SK-N-MC (cell line): Measurements from ENCODE around the gene TMEM232.
A peak's percentile ranks its signal among the peaks of the same experiment; 100 is the strongest.

Source experiments
- DNase-seq: peaks from one replicate; pipeline ENCODE4 v3.0.0-alpha.2; 2011; ENCODE audit warnings: low read depth, low spot score
- H3K27ac ChIP-seq: fragments of 200-600 bp; sonication (generic); 2 replicates; pipeline ENCODE4 v1.5.1; 2016; ENCODE audit warnings: mixed run types
- H3K36me3 ChIP-seq: fragments of 200-600 bp; sonication (generic); 2 replicates; pipeline ENCODE4 v1.6.1; 2017; ENCODE audit warnings: antibody characterized with exemption, low read length, mixed read lengths; ENCODE audit not compliant: insufficient read depth
- H3K4me3 ChIP-seq: fragments of 200-600 bp; sonication (generic); 2 replicates; pipeline ENCODE4 v1.5.1; 2016
- H3K9ac ChIP-seq: fragments of 200-600 bp; sonication (generic); 2 replicates; pipeline ENCODE4 v1.8.0; 2017; ENCODE audit warnings: mixed run types, mixed read lengths; ENCODE audit not compliant: insufficient read length
- H3K9me3 ChIP-seq: fragments of 200-600 bp; sonication (generic); 2 replicates; pipeline ENCODE4 v1.6.1; 2017; ENCODE audit warnings: low read depth, mild to moderate bottlenecking, antibody characterized with exemption, low read length, moderate library complexity, mixed read lengths
- EZH2 ChIP-seq: fragments of 200-600 bp; sonication (generic); IDR thresholded peaks from one replicate; pipeline ENCODE4 v1.6.1; 2017; ENCODE audit warnings: antibody characterized with exemption
- FOXP2 ChIP-seq: optimal IDR thresholded peaks from 2 replicates; pipeline ENCODE3; 2011; ENCODE audit warnings: mild to moderate bottlenecking, moderate library complexity; ENCODE audit not compliant: insufficient read depth; ENCODE audit errors: extremely low read length, control extremely low read depth
- POLR2AphosphoS5 ChIP-seq: IDR thresholded peaks from 2 replicates; pipeline ENCODE4 v1.6.1; 2012; ENCODE audit warnings: mild to moderate bottlenecking, low read depth, low read length, borderline replicate concordance

Gene TMEM232

DNA sequence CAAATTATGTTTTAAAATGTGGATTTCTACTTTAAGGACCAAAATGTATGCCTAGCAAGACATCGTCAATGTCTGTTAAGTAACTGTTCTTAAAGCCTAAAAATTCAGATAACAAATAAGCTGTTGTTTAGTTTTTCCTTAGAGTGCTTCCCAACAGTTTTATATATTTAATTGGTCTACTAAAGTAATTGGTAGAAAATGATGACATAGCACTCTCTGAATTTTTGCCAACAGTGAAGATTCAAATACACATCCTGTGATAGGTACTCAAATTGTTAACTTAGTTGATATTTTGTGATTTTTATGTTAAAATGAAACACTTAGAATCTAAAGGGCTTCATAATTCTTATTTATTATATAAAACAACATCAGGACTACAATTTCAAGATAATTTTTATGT lies 107.5 kb downstream of the TMEM232 start:
- no peaks in the 10 kb centered on the region for H3K36me3 ChIP-seq
- H3K27ac ChIP-seq: no peak overlapping the region
- DNase-seq: no peak
- H3K9me3 ChIP-seq: peaks cover 5% of the 10 kb centered on the region; the same call in 1 of the 2 replicates
- H3K4me3 ChIP-seq: no peak overlapping the region
- no peak for TF ChIP-seq FOXP2
- TF ChIP-seq EZH2: no peak
- no peak for TF ChIP-seq POLR2AphosphoS5
- no peak overlapping the region for H3K9ac ChIP-seq

DNA sequence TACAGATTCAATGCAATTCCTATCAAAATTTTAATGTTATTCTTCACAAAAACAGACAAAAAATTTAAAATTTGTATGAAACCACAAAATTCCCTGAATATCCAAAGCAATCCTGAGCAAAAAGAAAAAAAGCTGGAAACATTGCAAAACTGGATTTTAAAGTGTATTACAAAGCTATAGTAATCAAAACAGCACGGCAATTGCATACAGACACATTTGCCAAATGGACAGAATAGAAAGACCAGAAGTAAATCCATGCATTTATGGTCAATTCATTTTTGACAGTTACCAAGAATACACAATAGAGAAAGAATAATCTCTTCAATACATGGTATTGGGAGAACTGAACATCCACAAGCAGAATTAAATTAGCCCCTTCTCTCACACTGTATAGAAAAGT lies 110.5 kb downstream of the TMEM232 start:
- DNase-seq: no peak
- Histone ChIP-seq H3K9ac (no peak overlapping the region), H3K4me3 (no peak overlapping the region), H3K36me3 (no peaks in the 10 kb centered on the region), H3K27ac (no peak overlapping the region), H3K9me3 (peaks cover 5% of the 10 kb centered on the region; the same call in 1 of the 2 replicates)
- TF ChIP-seq EZH2: no peak
- TF ChIP-seq POLR2AphosphoS5: no peak

DNA sequence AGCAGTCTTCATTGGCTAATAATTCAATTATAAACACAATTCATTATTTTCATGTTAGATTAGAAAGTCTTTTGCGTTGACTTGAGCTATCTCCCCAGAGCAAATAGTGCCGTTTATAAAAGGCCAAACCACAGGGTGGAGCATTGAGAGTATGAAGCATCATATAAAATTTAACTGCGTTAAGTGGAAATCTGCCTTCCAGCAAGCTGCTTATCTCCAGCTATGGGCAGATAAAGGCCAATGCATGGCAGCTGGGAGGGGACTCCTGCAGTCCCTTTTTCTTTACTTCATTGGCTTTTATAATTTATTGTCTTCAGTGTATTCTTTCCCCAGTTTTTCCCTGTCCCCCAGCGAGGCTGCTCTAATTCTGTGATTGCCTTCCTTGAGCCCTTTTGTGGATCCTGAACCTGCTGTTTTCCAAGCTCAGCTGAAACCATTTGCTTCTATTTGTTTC lies 113.7 kb downstream of the TMEM232 start:
- no peak for DNase-seq
- Histone ChIP-seq H3K27ac (no peak overlapping the region), H3K36me3 (no peaks in the 10 kb centered on the region), H3K9me3 (peaks cover 5% of the 10 kb centered on the region; the same call in 1 of the 2 replicates), H3K4me3 (no peak overlapping the region), H3K9ac (no peak overlapping the region)
- TF ChIP-seq EZH2 (no peak), FOXP2 (no peak), POLR2AphosphoS5 (no peak)

DNA sequence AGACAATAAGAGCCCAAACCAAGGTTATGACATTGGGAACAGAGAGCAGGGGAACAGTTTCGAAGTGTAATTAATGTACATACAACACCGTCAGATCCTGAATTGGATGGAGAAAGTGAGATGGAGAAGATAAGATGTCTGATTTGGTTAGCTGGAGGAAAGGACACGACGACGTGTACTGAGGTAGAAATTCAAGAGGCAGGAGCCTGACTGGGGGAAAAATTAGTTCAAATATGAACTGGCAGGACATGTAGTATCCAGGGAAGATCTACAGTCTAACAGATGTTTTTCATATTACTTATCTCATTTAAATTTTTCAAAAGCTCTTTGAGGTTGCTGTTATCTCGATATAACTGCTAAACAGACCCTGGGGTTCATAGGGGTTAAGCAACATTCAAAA lies 114.7 kb downstream of the TMEM232 start:
- Histone ChIP-seq H3K36me3 (no peaks in the 10 kb centered on the region), H3K9me3 (peaks cover 5% of the 10 kb centered on the region; the same call in 1 of the 2 replicates), H3K9ac (no peak overlapping the region), H3K27ac (no peak overlapping the region), H3K4me3 (no peak overlapping the region)
- no peak for TF ChIP-seq FOXP2
- TF ChIP-seq EZH2: no peak
- no peak for TF ChIP-seq POLR2AphosphoS5
- no peak for DNase-seq

DNA sequence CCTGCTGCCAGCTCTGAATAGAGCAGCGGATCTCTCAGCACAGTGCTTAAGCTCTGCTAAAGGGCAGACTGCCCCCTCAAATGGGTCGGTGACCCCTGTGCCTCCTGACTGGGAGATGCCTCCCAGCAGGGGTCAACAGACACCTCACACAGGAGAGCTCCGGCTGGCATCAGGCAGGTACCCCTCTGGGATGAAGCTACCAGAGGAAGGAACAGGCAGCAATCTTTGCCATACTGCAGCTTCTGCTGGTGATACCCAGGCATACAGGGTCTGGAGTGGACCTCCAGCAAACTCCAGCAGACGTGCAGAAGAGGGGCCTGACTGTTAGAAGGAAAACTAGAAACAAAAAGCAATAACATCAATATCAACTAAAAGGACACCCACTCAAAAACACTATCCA lies 131.6 kb downstream of the TMEM232 start:
- no peak for TF ChIP-seq EZH2
- no peak for TF ChIP-seq POLR2AphosphoS5
- no peak for TF ChIP-seq FOXP2
- Histone ChIP-seq H3K9me3 (no peaks in the 10 kb centered on the region), H3K27ac (no peak overlapping the region), H3K36me3 (no peaks in the 10 kb centered on the region), H3K9ac (no peak overlapping the region), H3K4me3 (no peak overlapping the region)
- DNase-seq: no peak

DNA sequence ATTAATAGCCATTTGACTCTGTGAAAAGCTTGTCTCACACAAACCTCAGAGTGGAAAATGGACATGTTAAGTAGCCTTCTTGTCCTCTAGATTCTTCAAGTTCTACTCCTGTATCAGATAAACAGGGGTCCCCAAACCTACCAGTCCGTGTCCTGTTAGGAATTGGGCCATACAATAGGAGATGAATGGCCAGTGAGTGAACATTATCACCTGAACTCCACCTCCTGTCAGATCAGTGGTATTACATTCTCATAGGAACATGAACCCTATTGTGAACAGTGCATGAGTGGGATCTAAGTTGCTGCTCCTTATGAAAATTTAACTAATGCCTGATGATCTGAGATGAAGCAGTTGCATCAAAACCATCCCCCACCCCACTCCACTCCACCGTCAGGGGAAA lies 136.3 kb downstream of the TMEM232 start:
- H3K36me3 ChIP-seq: no peaks in the 10 kb centered on the region
- no peak overlapping the region for H3K27ac ChIP-seq
- no peak overlapping the region for H3K4me3 ChIP-seq
- DNase-seq: no peak
- no peaks in the 10 kb centered on the region for H3K9me3 ChIP-seq
- TF ChIP-seq POLR2AphosphoS5 (no peak), EZH2 (no peak), FOXP2 (no peak)
- no peak overlapping the region for H3K9ac ChIP-seq

DNA sequence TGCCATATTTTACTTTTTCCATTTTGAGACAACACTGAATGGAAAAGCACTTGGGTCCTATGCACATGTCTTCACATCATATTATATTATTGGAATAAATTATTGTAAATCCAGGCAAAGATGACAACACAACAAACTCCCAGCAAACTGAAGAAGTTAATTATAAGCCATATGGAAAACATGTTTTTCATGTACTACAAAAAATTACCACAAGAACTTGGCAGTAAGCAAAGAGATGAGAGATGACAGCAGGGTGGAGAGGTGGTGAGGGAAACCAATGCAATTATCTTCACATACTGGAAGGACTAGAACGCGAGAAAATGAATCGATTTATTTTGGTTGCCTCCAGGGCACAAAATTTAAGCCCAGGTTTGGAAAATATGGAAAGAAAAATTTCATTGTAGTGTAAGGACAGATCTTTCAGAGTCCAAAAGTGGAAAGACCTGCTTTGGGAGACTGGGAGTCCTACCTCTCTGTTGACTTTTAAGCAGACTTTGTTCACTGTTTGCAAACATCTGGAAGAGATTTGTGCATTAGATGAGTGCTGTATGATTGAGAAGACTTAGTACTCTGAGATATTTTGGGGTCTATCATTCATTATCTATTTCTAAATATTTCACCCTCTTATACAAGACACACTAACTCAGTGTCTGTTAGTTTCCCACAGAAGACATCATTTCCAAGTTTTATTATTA lies 138.0 kb downstream of the TMEM232 start:
- Histone ChIP-seq H3K4me3 (peak overlapping the region; percentile 71), H3K27ac (peak overlapping the region; percentile 82), H3K9me3 (no peaks in the 10 kb centered on the region), H3K9ac (no peak overlapping the region), H3K36me3 (no peaks in the 10 kb centered on the region)
- peak; percentile 52 for DNase-seq
- peak; percentile 99 for TF ChIP-seq FOXP2
- TF ChIP-seq EZH2: no peak
- TF ChIP-seq POLR2AphosphoS5: peak; percentile 20; the same call in 1 of the 2 replicates

DNA sequence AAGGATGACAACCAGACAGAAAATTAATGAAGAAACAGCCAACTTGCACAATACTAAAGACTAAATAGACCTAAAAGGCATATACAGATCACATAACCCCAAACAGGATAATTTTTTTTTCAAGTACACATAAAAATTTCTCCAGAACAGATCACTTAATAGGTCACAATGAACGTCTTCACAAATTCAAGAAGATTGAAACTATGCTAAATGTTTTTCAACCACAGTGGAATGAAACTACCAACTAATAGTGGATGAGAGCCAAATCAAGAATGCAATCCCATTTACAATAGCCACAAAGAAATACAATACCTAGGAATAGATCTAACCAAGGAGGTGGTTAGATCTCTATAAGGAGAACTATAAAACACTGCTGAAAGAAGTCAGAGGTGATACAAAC lies 145.8 kb downstream of the TMEM232 start:
- no peak overlapping the region for H3K4me3 ChIP-seq
- TF ChIP-seq EZH2: no peak
- no peak for TF ChIP-seq FOXP2
- no peak for TF ChIP-seq POLR2AphosphoS5
- H3K9me3 ChIP-seq: no peaks in the 10 kb centered on the region
- no peak overlapping the region for H3K27ac ChIP-seq
- H3K36me3 ChIP-seq: no peaks in the 10 kb centered on the region
- no peak overlapping the region for H3K9ac ChIP-seq
- DNase-seq: no peak

DNA sequence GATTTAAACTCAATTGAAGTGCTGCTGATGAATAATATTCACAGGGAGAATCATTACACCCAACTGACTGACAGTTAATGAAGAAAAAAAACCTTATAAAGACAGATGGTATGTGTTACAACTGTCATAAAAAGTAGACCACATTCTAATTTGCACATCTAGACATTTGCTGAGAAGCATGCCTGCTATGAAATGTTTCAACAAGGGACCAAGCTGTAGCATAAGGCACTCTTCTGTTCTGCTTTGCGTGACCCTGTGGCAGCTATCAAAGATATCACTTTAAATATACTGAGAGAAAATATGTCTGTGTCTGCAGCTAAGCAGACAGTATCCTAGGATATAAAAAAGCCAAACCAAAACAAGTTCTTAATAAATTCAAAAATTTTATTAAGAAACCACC lies 153.7 kb downstream of the TMEM232 start:
- no peaks in the 10 kb centered on the region for H3K9me3 ChIP-seq
- no peak overlapping the region for H3K4me3 ChIP-seq
- H3K36me3 ChIP-seq: no peaks in the 10 kb centered on the region
- H3K9ac ChIP-seq: no peak overlapping the region
- TF ChIP-seq FOXP2 (no peak), POLR2AphosphoS5 (no peak), EZH2 (no peak)
- H3K27ac ChIP-seq: no peak overlapping the region
- no peak for DNase-seq
